ENCODE data around the gene MEX3A.
A peak's percentile ranks its signal among the peaks of the same experiment; 100 is the strongest.

GRCh38 chr1:156129687-156130577 lies 47.7 kb upstream of the MEX3A start:
- TF ChIP-seq CTCF (IDR thresholded peaks at IDR 0.05) (peak; percentile 98 to 99 (median 99)), POLR2A (IDR thresholded peaks at IDR 0.05) (peak in 1 of 2 donors; percentile 55)
